SH-SY5Y (cell line): ENCODE results near the gene CALB2.

Source experiments
- GATA2 ChIP-seq: IDR thresholded peaks from 2 replicates; pipeline ENCODE4 v1.6.1; 2011; ENCODE audit warnings: mild to moderate bottlenecking, low read depth, low read length
- GATA3 ChIP-seq: IDR thresholded peaks from 2 replicates; pipeline ENCODE4 v1.6.1; 2011; ENCODE audit warnings: low read depth, mild to moderate bottlenecking, low read length, moderate library complexity

- no peak for TF ChIP-seq GATA3
- TF ChIP-seq GATA2 = no peak
These were observed 66.1 kb downstream of the CALB2 start for GRCh38 chr16:71424626-71425025.
